EH (cell line): Measurements from ENCODE around the gene MRPS27.

Experiments used
- DNase-seq: peaks from one replicate; pipeline ENCODE4 v3.0.0-alpha.2; 2015; ENCODE audit warnings: low read depth

Gene MRPS27

DNA sequence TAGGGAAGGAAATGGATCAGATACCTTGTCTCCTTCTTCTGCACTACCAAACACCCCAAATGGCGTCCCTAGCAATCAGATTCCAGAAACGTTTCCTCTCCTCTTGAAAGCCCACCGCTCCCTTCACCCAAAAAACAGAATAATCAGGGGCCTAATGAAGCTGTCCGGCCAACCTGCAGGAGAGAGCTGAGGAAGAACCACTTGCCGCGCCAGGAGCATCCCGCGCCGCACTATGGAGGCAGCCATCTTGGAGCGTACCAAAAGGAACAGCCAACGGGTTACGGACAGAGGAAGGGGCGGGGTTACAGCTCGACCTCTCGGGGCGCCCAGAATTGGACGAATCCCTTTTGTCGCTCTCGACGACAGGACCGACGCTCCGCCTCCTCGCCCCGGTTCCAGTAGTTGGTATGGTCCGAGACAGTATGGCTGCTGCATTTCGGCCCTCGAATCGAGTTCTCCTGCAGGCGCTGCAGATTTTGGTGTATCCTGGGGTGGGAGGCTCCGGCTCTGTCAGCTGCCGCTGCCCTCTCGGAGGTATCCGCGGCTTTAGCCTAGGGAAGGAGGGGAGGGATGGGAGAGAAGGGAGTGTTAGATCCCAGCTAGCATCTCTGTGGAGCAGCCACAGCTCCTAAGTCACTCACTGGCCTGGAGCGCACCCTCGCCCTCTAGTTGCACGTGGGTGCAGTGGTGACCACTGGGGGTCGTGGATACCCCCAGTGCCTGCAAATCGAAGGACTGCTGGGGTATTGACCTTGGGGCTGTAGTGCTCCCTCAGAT is at the start of gene MRPS27, which contains the start of gene PTCD2:
Gene MRPS27 (minus strand): TSS at position 265 of the 777 bp plus-strand sequence. CDS start 19 bp downstream, at position 246.
Gene PTCD2 (plus strand): TSS at position 398 of the 777 bp plus-strand sequence. CDS start 10 bp downstream, at position 408.
- DNase-seq = peak; percentile 98

- DNase-seq = no peak
Observed at GRCh38 chr5:72369711-72370110, 49.7 kb upstream of the MRPS27 start.

- peak; percentile 65 for DNase-seq
Observed at GRCh38 chr5:72369301-72369700, 49.3 kb upstream of the MRPS27 start.

DNA sequence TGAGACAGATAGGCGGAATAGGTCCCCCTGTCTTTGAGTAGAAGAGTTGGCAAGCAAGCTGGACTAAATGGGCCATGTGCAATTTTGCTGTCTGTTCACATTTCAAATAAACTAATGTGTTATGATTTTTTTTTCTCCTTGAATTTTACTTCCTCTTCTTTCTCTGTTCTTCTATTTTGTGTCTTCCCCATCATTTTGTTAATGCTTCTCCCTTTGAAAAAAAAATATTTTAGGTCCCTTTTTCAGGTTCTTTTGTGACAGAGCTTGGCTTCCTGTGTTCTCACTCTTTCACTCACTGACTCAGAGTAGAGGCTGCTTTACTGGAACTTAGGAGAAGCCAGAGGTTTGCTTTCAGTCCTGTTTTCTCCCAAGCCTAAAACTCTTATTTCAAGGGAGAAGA is 48.2 kb upstream of the MRPS27 start:
- peak; percentile 25 for DNase-seq

DNA sequence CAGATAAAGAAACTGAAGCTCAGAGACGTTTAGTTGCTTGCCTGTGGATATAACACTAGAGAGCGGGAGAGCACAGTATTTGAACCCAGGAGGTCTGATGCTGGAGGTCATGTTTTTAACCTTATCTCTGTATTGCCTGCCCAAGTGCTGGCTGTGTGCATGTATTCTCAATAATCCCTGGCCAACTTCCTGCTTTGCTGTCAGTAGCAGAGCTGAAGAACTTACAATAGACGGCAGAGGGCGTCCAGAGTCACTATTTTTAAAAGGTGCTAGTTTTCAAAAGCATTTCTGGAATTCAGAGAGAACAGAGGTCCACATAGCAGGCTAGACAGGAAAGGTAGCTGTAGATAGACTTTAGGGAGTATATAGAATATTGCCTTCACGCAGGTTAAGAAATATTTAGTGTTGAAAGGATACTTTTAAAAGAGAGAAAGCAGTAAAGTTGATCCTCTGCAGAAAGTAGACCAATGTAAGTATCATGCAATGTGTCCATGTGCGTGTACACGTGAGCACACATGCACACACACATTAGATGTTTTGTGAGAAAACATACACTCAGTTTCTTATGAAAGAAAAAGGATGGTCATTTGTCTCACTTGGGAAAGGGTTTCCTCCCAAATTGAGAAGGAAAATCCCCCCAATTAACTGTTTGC is 46.4 kb upstream of the MRPS27 start:
- peak; percentile 84 for DNase-seq

- no peak for DNase-seq
Observed at GRCh38 chr5:72364951-72365350, 44.9 kb upstream of the MRPS27 start.

DNA sequence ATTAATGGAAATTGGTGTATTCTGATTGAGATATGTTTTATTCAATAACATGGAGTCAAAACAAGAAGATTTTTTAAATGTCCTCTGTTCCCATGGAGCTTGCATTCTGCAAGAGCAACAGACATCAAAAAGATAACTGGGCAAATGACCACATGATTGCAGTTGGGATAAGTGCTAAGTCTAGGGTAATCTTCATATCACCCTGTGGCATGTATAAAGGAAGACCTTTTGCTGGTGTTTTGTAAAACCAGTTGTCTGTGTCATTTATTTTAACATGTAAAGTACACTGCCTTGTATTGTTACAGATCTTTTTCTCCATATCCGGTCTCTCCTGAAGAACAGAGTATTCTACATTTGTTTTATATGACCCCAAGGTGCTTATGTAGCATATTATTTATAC is 44.1 kb upstream of the MRPS27 start:
- DNase-seq = no peak

DNA sequence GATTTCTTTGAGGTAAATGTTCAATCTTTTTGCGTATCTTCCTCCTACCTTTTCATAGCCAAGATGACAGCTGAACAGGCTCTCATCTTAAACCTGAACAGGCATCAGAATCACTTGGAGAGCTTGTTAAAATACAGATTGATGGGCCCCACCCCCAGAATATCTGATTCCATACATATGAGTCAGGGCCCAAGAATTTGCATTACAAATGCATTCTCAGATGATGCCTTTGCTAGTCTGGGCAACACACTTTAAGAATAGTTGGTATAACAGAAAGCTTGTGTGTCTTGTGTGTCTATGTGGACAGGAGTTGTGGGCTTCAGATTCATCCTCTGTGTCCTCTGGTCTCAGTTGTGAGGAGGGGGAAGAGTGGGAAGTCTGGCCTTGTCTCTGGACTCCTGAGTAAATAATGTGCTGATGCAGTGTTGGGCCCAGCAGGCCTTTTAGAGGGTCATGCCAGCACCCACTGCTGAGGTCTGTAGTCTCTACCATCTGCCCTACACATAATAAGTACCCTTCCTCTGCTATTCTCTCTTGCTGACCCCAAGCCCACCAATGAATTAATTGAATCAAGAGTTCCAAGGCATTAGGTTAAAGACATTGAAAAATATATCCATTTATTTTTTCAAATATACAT is 43.2 kb upstream of the MRPS27 start:
- peak; percentile 84 for DNase-seq

DNA sequence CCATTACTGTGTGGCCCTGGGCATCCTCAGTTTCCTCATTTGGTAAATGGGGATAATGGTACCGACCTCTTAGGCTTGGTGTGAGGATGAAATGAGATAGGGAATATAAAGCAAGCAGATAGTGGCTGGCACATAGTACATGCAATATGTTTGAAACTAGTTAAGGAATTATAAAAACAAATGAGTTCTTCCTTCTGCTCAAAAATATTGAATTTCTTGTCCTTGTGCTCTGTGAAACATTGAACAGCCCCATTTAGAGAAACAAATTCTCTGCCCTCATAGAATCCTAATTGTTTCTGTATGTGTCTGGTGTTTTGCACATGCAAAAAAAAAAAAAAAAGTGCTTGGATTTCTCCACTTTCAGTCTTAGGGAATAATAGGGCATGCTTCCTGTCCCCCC is 39.8 kb upstream of the MRPS27 start:
- DNase-seq = no peak

DNA sequence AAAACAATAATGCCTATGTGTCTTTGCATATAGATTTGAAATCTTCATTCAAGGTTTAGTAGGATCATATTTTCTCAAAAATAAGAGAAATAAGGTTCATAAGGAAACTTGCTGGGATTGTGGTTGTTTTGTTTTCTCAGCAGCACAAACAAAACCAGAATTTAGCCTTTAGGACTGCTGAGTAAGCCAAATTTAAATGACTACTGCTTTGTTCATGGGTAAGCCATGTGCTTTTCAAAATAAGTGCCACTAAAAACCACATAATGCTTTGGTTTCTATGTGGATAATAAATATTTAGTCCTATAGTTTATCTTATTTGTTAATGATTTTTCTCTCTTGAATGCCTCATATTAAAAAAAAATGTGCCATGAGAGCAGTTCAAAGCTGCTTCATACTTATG is 38.9 kb upstream of the MRPS27 start:
- DNase-seq = no peak

DNA sequence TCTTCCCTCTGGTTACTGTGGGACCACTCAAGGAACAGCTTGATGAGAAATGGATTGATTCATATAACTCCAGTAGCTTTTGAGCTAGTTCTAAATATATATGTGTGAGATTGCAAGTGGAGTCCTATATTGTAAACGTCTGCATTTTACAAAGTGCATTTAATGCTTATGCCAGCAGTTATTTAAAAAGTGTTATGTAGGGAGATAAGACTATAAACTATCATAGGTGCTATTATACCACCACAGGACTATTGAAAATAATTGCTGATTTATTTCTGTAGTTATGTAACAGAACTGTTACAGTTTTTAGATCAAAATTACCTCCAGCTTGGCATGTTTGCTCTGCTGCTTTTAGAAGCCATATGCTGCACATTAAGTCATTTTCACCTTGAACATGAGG is 36.3 kb upstream of the MRPS27 start:
- DNase-seq = no peak

DNA sequence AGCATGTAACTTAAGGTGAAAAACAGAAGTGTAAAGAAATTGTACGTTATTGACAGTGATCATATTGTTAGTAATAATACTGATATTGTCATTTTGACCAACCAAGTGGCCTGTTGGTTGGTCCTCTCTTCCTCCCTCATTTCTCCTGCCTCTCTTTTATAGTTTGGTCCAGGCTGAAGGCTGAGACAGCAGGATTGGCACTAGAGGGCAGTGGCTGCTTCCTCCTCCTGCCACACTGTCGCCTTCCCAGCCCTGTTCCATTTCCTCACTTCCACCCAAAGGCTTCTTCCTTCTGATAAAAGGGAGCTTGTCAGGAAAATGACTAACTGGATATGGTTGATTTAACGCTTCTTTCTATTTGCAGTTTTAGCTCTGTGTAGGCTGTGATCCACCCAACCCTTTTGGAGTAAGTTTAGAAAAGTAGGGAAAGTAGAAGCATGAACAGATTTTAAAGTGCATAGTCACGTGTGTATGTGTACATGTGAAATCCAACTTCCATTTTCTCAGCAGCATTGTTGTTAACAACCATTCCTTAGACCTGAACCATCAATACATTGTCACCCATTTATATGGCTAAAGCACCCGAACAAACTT is 35.8 kb upstream of the MRPS27 start:
- DNase-seq = peak; percentile 69

- peak; percentile 74 for DNase-seq
Observed at GRCh38 chr5:72353046-72353445, 33.0 kb upstream of the MRPS27 start.

GRCh38 chr5:72352616-72353015 is 32.6 kb upstream of the MRPS27 start:
- DNase-seq = no peak

DNA sequence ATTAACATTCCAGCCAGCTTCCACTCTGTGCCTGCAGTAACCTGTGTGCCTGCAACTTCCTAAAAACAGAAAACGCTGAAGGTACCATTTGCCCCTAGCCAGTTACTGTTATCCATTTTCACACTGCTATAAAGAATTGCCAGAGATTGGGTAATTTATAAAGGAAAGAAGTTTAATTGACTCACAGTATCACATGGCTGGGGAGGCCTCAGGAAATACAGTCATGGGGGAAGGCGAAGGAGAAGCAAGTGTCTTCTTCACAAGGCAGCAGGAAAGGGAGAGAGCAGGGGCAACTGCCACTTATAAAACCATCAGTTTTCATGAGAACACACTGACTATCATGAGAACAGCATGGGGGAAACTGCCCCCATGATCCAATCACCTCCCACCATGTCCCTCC is 31.3 kb upstream of the MRPS27 start:
- no peak for DNase-seq

DNA sequence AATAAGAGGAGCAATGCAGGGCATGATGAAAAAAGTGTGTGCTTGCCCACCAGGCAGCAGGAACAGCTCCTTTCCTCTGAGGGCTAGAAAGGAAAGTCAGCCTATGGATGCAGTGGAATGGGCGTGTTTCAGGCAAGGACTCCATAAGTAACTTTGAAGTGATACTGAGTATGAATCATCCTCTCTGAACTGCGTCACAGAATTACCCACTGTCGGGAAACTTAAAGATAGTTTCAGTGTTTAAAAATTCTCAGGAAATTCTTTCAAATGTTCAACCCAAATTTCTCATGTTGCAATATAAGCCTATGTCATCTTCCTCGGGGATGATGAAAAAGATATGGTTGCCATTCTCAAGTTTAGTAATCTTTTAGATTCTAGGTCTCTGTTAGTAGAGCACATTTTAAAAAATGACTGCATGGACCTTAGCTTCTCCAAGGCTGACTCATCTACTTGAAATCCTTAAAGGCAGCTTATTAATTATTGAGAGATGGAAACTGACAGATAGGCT is 27.8 kb upstream of the MRPS27 start:
- peak; percentile 96 for DNase-seq

- DNase-seq = no peak
Observed at GRCh38 chr5:72346398-72346797, 26.4 kb upstream of the MRPS27 start.

DNA sequence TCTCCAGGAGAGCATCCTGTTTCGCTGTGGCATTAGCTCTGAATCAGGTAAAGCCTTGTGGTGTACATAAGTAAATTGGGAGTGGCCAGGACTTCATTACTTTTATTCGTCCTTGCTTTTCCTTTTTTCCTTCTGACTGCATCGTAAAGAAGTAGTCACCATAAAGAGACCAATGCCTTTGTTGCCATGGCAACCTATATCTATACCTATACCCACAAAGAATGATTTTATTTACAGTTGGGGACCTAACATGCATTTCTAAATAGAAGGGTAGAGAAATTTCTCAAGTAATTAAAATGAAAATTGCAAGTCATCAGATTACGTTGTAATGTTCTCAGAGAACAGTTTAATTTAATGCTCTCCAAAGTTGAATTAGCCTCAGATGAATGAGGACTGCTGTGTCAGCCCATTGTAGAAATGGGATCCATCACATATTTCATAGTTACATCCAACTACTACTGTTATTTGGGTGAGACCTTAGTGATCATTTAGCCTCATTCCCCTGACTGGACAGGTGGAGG is 18.7 kb upstream of the MRPS27 start:
- DNase-seq = no peak

GRCh38 chr5:72337159-72337558 is 17.1 kb upstream of the MRPS27 start:
- peak; percentile 25 for DNase-seq

GRCh38 chr5:72330712-72331111 is 10.7 kb upstream of the MRPS27 start:
- DNase-seq = no peak

- peak; percentile 52 for DNase-seq
Observed at GRCh38 chr5:72328172-72328571, 8.1 kb upstream of the MRPS27 start.

GRCh38 chr5:72326306-72326649 is 6.2 kb upstream of the MRPS27 start:
- DNase-seq = no peak
